Esophagus (tissue), 2 donors: ENCODE results near the gene EHD3. TPM values are rescaled to one million over a fixed set of nuclear protein-coding genes. Genes with fewer than 3 reads are reported as not detected.

Experiments
- H3K27ac ChIP-seq, 2 donors: one replicate each; pipeline ENCODE4 v1.5.1; 2013; ENCODE audit warnings: low read depth in 2 of 2, mild to moderate bottlenecking in 2 of 2, inconsistent platforms in 1 of 2, low read length in 1 of 2, moderate library complexity in 1 of 2
- H3K27me3 ChIP-seq, 2 donors: one replicate each; pipeline ENCODE4 v1.6.1; 2013; ENCODE audit warnings: low read length in 2 of 2, control low read depth in 1 of 2, mild to moderate bottlenecking in 1 of 2; ENCODE audit not compliant: insufficient read depth in 2 of 2, control insufficient read depth in 1 of 2
- H3K36me3 ChIP-seq, 2 donors: one replicate each; pipeline ENCODE4 v1.6.1; 2013; ENCODE audit warnings: low read length in 1 of 2; ENCODE audit not compliant: control insufficient read depth in 2 of 2, insufficient read depth in 2 of 2
- H3K4me1 ChIP-seq, 2 donors: one replicate each; pipeline ENCODE4 v1.6.1; 2013; ENCODE audit warnings: low read length in 1 of 2; ENCODE audit not compliant: control insufficient read depth in 2 of 2, insufficient read depth in 2 of 2
- H3K4me3 ChIP-seq, 2 donors: one replicate each; pipeline ENCODE4 v1.5.1; 2013; ENCODE audit warnings: low read length in 2 of 2, mild to moderate bottlenecking in 2 of 2, low read depth in 1 of 2, moderate library complexity in 1 of 2
- H3K9me3 ChIP-seq, 2 donors: one replicate each; pipeline ENCODE4 v1.6.1; 2013; ENCODE audit warnings: mild to moderate bottlenecking in 2 of 2, low read depth in 1 of 2, low read length in 1 of 2, moderate library complexity in 1 of 2; ENCODE audit not compliant: control insufficient read depth in 2 of 2, insufficient read depth in 1 of 2
- WGBS, 2 donors: extraction: QIAGEN DNeasy Blood & Tissue Kit; methylation state at CpG; one replicate each; pipeline ENCODE4 v1.1.7; 2013; 5-methylcytosine and 5-hydroxymethylcytosine counted together
- polyA plus RNA-seq, 2 donors: library from polyadenylated mRNA; stranded (reverse); fragments of 200-250 nt; gene quantifications; one replicate each; pipeline ENCODE4 v1.2.3, GENCODE V29; 2013
- donor health status: healthy with polysubstance abuse.
- donor health status: Bipolar disorder and iron deficiency.

EHD3 gene
- polyA plus RNA-seq, 2 donors: 24.1 to 27.4 TPM

- no peaks in the 10 kb centered on the region for H3K9me3 ChIP-seq
- H3K4me1 ChIP-seq: peaks cover 5 to 13% of the 10 kb centered on the region in 2 donors
- no peaks in the 10 kb centered on the region for H3K36me3 ChIP-seq
- no peak overlapping the region for H3K27ac ChIP-seq
- H3K27me3 ChIP-seq: no peaks in the 10 kb centered on the region
- no peak overlapping the region for H3K4me3 ChIP-seq
- WGBS, 2 donors: 78 to 92% methylated on average over 15 of the region's 15 CpGs
Observed at GRCh38 chr2:31231571-31232302, 2.2 kb upstream of the EHD3 start.

- no peaks in the 10 kb centered on the region for H3K27me3 ChIP-seq
- no peaks in the 10 kb centered on the region for H3K9me3 ChIP-seq
- H3K4me3 ChIP-seq: no peak overlapping the region
- peaks cover 5 to 13% of the 10 kb centered on the region in 2 donors for H3K4me1 ChIP-seq
- H3K36me3 ChIP-seq: no peaks in the 10 kb centered on the region
- WGBS, 2 donors: 65% methylated on average over 4 of the region's 4 CpGs
- H3K27ac ChIP-seq: peak overlapping the region; percentile 35 to 66
Observed at GRCh38 chr2:31232586-31232985, 1.4 kb upstream of the EHD3 start.

DNA sequence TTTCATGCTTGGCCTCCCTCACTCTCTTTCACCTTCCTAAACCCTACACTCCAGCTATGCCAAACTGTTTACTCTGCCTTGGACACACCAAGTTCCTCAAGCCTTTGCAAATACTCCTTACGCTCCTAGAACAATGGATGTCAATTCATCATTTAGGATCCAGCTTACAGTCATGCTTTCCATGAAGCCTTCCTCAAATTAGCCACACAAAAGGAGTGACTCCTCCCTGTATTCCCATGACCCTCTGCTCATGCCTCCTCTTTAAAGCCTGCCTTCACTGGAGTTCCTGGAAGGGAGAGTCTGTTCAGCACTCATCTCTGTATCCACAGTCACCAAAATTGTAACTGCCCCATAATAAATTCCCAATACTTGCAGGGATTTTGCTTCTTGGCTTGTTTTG, 721 bp upstream of the EHD3 start:
- no peaks in the 10 kb centered on the region for H3K36me3 ChIP-seq
- peak overlapping the region; percentile 35 to 57 for H3K27ac ChIP-seq
- 36 to 54% methylated on average over 1 of the region's 1 CpG for WGBS, 2 donors
- peak overlapping the region in 1 of 2 donors; percentile 66 for H3K4me3 ChIP-seq
- peaks cover 5 to 7% of the 10 kb centered on the region in 2 donors for H3K4me1 ChIP-seq
- no peaks in the 10 kb centered on the region for H3K27me3 ChIP-seq
- no peaks in the 10 kb centered on the region for H3K9me3 ChIP-seq

GRCh38 chr2:31234683-31235503, 941 bp downstream of the EHD3 start:
- H3K4me1 ChIP-seq: peaks cover 7 to 14% of the 10 kb centered on the region in 2 donors
- no peaks in the 10 kb centered on the region for H3K9me3 ChIP-seq
- H3K27ac ChIP-seq: peak overlapping the region; percentile 81 to 89
- 58 to 61% methylated on average over 17 of the region's 17 CpGs for WGBS, 2 donors
- no peaks in the 10 kb centered on the region for H3K36me3 ChIP-seq
- H3K27me3 ChIP-seq: no peaks in the 10 kb centered on the region
- peak overlapping the region; percentile 66 to 72 for H3K4me3 ChIP-seq

DNA sequence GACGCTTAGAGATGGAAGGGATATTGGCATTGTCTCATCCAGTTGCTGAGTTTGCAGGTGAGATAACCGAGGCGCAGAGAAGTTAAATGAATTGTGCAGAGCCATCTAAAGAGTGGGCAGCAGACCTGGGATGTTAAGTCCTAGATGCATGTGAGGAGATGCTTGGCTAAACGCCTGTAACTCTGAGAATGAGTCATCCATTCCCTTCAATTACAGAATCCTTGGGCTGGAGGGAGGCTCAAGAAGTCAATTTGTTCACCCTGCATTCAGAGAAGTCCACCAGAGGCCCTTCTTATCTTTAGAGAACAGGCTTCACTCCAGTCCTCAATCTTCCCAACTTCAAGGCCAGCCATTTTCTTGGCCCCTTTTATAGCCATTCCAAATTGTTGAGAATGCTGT, 1.6 kb downstream of the EHD3 start:
- Histone ChIP-seq H3K27me3 (no peaks in the 10 kb centered on the region), H3K4me1 (peaks cover 10 to 17% of the 10 kb centered on the region in 2 donors), H3K4me3 (peak overlapping the region in 1 of 2 donors; percentile 66), H3K36me3 (no peaks in the 10 kb centered on the region), H3K9me3 (no peaks in the 10 kb centered on the region), H3K27ac (peak overlapping the region; percentile 41 to 59)
- 49 to 65% methylated on average over 4 of the region's 4 CpGs for WGBS, 2 donors

DNA sequence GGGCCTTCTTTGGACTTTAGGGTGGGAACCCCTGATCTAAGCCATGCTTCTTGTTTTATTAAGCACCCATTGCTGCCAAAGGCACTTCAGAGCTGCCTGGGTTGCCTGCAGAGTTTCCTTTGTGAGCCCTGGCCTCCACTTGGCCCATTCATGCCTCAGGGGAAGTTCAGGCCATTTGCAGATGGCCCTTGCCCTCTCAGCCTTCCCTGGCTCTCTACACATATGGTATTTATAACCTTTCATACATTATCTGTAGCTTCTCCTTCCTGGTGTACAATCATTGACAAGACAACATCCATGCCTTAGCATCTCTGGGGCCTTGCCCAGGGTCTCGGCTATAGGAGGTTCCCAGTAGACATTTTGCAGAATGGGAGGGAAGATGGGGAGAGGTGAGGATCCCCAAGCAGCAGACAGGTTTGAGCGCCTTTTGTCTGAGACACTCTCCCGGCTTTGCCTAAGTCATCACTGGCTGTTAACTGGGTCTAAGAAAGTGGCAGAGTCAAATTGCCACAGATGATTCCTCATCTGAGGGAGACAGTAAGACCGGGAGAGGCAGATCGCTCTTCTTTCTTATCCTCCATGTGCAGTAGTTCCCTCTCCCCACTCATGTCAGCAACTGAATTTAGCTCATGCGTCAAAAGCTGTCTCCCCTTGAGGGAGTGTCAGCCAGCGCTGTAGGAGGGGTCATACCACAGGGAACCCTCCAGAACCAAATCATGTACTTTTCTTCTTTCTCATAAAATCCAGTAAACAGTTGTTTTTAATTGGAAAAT, 2.7 kb downstream of the EHD3 start:
- no peaks in the 10 kb centered on the region for H3K27me3 ChIP-seq
- no peak overlapping the region for H3K4me3 ChIP-seq
- H3K27ac ChIP-seq: no peak overlapping the region
- H3K36me3 ChIP-seq: no peaks in the 10 kb centered on the region
- H3K4me1 ChIP-seq: peaks cover 10 to 22% of the 10 kb centered on the region in 2 donors
- 87 to 88% methylated on average over 7 of the region's 7 CpGs for WGBS, 2 donors
- no peaks in the 10 kb centered on the region for H3K9me3 ChIP-seq

- 95 to 96% methylated on average over 9 of the region's 9 CpGs for WGBS, 2 donors
- Histone ChIP-seq H3K4me1 (peaks cover 10 to 27% of the 10 kb centered on the region in 2 donors), H3K9me3 (no peaks in the 10 kb centered on the region), H3K27ac (no peak overlapping the region), H3K4me3 (no peak overlapping the region), H3K27me3 (no peaks in the 10 kb centered on the region), H3K36me3 (no peaks in the 10 kb centered on the region)
Observed at GRCh38 chr2:31237348-31238017, 3.5 kb downstream of the EHD3 start.

GRCh38 chr2:31238126-31238905, 4.4 kb downstream of the EHD3 start:
- WGBS, 2 donors: 87 to 90% methylated on average over 10 of the region's 10 CpGs
- Histone ChIP-seq H3K9me3 (no peaks in the 10 kb centered on the region), H3K4me1 (peaks cover 10 to 25% of the 10 kb centered on the region in 2 donors), H3K27me3 (no peaks in the 10 kb centered on the region), H3K4me3 (no peak overlapping the region), H3K27ac (no peak overlapping the region), H3K36me3 (no peaks in the 10 kb centered on the region)
